SK-N-SH treated with all-trans-retinoic acid at 6 μM for 48 hours (cell line): Measurements from ENCODE around the gene RASAL2.

Experiments used
- CSDC2 ChIP-seq: fragments of 250-450 bp; sonication (Bioruptor Pico); IDR thresholded peaks from 2 replicates; pipeline ENCODE4 v1.5.0; 2020; ENCODE audit warnings: mild to moderate bottlenecking, moderate library complexity
- RARB ChIP-seq: fragments of 250-450 bp; sonication (Bioruptor Pico); IDR thresholded peaks from 2 replicates; pipeline ENCODE4 v1.8.0; 2021; ENCODE audit warnings: mild to moderate bottlenecking, moderate library complexity
- ZNF565 ChIP-seq: fragments of 450-650 bp; formaldehyde crosslinking; conservative IDR thresholded peaks from 2 replicates; pipeline ENCODE4 v1.5.0; 2020; ENCODE audit warnings: low read depth, mild to moderate bottlenecking, moderate library complexity
- TF ChIP-seq, protein P1 (sequence below): fragments of 250-450 bp; sonication (Bioruptor Pico); IDR thresholded peaks from 2 replicates; pipeline ENCODE4 v1.5.0; 2020; ENCODE audit warnings: mild to moderate bottlenecking, moderate library complexity
- TF ChIP-seq, protein P2 (sequence below): fragments of 250-450 bp; sonication (Bioruptor Pico); IDR thresholded peaks from 2 replicates; pipeline ENCODE4 v1.8.0; 2020; ENCODE audit warnings: mild to moderate bottlenecking, moderate library complexity, borderline replicate concordance

DNA sequence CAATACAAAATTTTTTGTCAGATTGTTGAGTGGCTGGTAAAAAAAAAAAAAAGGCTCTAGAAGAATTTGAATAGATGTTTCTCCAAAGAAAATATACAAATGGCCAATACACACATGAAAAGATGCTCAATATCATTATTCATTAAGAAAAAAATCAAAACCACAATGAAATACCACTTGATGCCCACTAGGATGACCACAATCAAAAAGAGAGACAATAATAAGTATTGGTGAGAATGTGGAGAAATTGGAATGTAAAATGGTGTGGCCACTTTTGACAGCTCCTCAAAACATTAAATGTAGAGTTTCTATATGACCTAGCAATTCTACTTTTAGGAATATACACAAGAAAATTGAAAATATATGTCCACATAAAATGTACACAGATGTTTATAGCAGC is 302.9 kb downstream of the RASAL2 start:
- TF ChIP-seq CSDC2 (no peak), RARB (CRISPR knock-in tag) (no peak), ZNF565 (CRISPR knock-in tag) (no peak)
- TF ChIP-seq, protein P1, sequence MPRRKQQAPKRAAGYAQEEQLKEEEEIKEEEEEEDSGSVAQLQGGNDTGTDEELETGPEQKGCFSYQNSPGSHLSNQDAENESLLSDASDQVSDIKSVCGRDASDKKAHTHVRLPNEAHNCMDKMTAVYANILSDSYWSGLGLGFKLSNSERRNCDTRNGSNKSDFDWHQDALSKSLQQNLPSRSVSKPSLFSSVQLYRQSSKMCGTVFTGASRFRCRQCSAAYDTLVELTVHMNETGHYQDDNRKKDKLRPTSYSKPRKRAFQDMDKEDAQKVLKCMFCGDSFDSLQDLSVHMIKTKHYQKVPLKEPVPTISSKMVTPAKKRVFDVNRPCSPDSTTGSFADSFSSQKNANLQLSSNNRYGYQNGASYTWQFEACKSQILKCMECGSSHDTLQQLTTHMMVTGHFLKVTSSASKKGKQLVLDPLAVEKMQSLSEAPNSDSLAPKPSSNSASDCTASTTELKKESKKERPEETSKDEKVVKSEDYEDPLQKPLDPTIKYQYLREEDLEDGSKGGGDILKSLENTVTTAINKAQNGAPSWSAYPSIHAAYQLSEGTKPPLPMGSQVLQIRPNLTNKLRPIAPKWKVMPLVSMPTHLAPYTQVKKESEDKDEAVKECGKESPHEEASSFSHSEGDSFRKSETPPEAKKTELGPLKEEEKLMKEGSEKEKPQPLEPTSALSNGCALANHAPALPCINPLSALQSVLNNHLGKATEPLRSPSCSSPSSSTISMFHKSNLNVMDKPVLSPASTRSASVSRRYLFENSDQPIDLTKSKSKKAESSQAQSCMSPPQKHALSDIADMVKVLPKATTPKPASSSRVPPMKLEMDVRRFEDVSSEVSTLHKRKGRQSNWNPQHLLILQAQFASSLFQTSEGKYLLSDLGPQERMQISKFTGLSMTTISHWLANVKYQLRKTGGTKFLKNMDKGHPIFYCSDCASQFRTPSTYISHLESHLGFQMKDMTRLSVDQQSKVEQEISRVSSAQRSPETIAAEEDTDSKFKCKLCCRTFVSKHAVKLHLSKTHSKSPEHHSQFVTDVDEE = no peak
- TF ChIP-seq, protein P2, sequence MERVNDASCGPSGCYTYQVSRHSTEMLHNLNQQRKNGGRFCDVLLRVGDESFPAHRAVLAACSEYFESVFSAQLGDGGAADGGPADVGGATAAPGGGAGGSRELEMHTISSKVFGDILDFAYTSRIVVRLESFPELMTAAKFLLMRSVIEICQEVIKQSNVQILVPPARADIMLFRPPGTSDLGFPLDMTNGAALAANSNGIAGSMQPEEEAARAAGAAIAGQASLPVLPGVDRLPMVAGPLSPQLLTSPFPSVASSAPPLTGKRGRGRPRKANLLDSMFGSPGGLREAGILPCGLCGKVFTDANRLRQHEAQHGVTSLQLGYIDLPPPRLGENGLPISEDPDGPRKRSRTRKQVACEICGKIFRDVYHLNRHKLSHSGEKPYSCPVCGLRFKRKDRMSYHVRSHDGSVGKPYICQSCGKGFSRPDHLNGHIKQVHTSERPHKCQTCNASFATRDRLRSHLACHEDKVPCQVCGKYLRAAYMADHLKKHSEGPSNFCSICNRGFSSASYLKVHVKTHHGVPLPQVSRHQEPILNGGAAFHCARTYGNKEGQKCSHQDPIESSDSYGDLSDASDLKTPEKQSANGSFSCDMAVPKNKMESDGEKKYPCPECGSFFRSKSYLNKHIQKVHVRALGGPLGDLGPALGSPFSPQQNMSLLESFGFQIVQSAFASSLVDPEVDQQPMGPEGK (CRISPR knock-in tag) = no peak
